HUES6 (cell line): Measurements from ENCODE around the gene CAPS2.
"Not testable (repeated sequence)": the region's sequence is repeated elsewhere in the genome, so short reads cannot be mapped to it uniquely, and the experiment has no call there.

Experiments used
- H3K27ac ChIP-seq: 2 replicates; pipeline ENCODE4 v1.7.0; 2013; ENCODE audit warnings: low read depth, mild to moderate bottlenecking, low read length, inconsistent platforms
- H3K27me3 ChIP-seq: 2 replicates; pipeline ENCODE4 v1.6.1; 2013; ENCODE audit warnings: low read length; ENCODE audit not compliant: control insufficient read depth, insufficient read depth
- H3K36me3 ChIP-seq: 2 replicates; pipeline ENCODE4 v1.6.1; 2013; ENCODE audit warnings: low read length; ENCODE audit not compliant: control insufficient read depth, insufficient read depth
- H3K4me1 ChIP-seq: 2 replicates; pipeline ENCODE4 v1.6.1; 2013; ENCODE audit warnings: low read length; ENCODE audit not compliant: control insufficient read depth, insufficient read depth
- H3K4me3 ChIP-seq: 2 replicates; pipeline ENCODE4 v1.5.1; 2013; ENCODE audit warnings: low read depth, low read length
- H3K9ac ChIP-seq: one replicate; pipeline ENCODE4 v1.6.1; 2013; ENCODE audit warnings: mild to moderate bottlenecking, low read length
- H3K9me3 ChIP-seq: 2 replicates; pipeline ENCODE4 v1.6.1; 2013; ENCODE audit warnings: low read depth, low read length; ENCODE audit not compliant: control insufficient read depth, insufficient read depth

Gene CAPS2

DNA sequence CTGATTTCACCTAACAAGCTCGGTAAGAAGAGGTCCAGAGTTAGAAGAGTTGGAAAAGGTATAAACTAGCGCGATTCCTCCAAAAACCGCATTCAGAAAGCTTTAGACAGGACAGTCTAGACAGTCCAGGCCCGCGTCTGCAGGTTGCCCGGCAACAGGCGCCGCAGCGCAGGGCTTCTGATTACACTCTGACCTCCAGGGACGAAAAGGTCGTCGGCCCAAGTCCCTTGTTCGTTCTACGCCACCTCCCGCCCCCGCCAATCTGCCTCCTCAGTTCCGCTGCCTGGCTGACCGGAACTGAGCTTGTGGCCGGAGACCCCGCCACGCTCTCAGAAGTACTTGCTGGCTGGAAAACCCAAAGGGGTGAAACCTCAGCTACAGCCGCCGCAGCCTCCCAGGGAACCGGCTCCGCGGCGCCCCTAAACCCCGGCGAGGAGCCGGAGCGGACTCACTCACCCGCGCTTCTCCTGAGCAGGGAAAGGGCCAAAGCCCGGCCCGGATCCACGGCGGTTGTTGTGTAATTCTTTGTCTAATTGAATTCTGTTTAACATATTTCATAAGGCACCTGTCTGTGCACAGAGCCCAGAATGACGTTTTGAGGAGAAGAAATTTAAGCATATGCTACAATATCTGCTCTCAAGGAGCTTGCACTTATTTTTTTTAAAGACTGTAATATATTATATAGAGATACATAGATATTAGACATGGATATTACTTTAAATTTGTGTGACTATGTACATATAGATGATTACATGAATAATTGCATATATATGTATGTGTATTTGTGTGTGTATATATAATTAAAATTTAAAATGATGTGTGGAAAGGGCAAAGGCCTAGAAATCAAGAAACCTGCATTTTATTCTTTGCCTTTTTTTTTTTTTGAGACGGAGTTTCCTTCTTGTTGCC is at the start of gene CAPS2:
TSS of gene CAPS2 (minus strand) at position 407 of the 909 bp plus-strand sequence. CDS start 3,826 bp downstream, outside the sequence.
- H3K4me1 ChIP-seq, result peaks cover 10% of the 10 kb centered on the region; the same call in 1 of the 2 replicates
- no peaks in the 10 kb centered on the region for H3K36me3 ChIP-seq
- peak within 1 kb of the TSS; percentile 64 for H3K4me3 ChIP-seq
- H3K9me3 ChIP-seq, result no peaks in the 10 kb centered on the region
- H3K27me3 ChIP-seq, result no peaks in the 10 kb centered on the region
- H3K27ac ChIP-seq, result no peak within 1 kb of the TSS
- H3K9ac ChIP-seq, result peak within 1 kb of the TSS; percentile 28

DNA sequence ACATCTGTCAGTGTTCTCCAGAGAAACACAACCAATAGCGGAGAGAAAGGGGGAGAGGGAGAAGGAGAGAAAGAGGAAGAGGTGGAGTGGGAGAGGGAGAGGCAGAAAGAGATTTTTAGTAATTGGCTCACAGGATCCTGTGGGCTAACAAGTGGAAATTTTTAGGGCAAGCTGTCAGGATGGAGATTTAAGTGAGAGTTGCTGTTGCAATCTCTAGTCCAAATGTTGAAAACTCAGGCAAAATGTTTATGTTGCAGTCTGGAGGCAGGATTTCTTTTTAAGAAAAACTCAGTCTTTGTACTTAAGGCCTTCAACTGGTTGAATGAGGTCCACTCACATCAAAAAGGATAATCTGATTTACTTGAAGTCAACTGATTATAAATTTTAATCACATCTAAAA is 48.2 kb upstream of the CAPS2 start:
- Histone ChIP-seq H3K27me3 (no peaks in the 10 kb centered on the region), H3K36me3 (no peaks in the 10 kb centered on the region), H3K4me1 (no peaks in the 10 kb centered on the region; the same call in none of the 2 replicates), H3K9ac (no peak overlapping the region), H3K9me3 (0 out of 2 replicates have a peak, but pooled peaks cover 2% of the 10 kb centered on the region), H3K4me3 (no peak overlapping the region), H3K27ac (no peak overlapping the region)

DNA sequence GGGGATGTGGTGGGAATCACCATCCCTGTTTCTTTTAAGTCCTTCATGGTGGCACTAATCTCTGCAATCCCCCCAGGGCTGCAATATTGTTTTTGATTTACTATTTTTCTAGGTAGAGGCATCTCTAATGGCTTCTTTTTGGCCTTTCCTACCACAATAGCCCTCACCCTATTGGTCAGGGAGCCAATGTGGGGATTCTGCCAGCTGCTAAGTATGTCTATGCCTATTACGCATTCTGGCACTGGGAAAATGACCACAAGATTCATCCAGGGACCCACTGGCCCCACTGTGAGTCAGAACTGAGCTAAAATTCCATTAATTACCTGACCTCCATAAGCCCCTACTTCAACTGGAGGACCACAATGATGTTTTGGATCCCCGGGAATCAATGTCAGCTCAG is 44.8 kb upstream of the CAPS2 start:
- H3K4me1 ChIP-seq, result no peaks in the 10 kb centered on the region; the same call in none of the 2 replicates
- no peak overlapping the region for H3K27ac ChIP-seq
- H3K4me3 ChIP-seq, result no peak overlapping the region
- H3K9me3 ChIP-seq, result 0 out of 2 replicates have a peak, but pooled peaks cover 2% of the 10 kb centered on the region
- H3K36me3 ChIP-seq, result peaks cover 9% of the 10 kb centered on the region; the same call in 1 of the 2 replicates
- H3K27me3 ChIP-seq, result no peaks in the 10 kb centered on the region
- H3K9ac ChIP-seq, result no peak overlapping the region

DNA sequence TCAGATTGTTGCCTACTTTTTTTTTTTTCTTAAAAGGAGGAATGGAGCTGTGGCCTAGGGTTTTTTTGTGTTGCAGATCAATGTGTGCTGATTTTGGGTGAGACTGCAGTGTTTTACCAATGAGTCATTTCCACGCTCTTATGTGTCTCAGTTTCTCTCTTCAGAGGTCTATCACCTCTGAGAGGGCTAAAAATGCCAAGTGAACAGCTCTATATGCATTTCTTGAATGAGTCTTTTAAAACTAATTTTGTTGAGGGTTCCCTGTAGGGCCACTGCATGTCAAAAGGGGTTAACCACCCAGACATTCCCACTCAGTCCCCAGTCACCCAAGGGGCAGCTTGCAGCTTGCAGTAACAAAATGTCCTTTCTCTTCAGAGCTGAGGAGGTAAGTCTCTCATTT is 36.5 kb upstream of the CAPS2 start:
- peaks cover 20% of the 10 kb centered on the region for H3K4me1 ChIP-seq
- H3K27me3 ChIP-seq, result no peaks in the 10 kb centered on the region
- peak overlapping the region; percentile 75; the same call in 1 of the 2 replicates for H3K27ac ChIP-seq
- peaks cover 12% of the 10 kb centered on the region for H3K36me3 ChIP-seq
- 0 out of 2 replicates have a peak, but pooled peaks cover 7% of the 10 kb centered on the region for H3K9me3 ChIP-seq
- H3K4me3 ChIP-seq, result peak overlapping the region; percentile 59
- H3K9ac ChIP-seq, result peak overlapping the region; percentile 60

DNA sequence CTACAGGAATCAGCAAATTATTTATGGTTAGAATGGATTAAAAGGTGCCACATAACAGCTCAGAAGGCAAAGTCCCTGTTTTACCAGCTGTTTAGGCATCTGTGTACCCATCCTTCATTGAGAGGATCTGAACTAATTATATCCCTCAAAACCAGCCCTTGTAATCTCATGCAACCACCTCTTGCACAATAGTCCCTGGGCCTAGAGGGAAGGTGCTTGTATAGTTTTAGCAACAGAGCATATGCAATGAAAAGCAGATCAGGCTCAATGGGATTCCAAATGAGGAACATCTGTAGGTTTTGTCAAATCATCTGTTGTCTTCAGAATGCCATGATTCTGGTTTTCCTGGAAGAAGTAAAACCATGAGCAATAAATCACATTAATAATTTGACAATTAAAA is 34.8 kb upstream of the CAPS2 start:
- Histone ChIP-seq H3K9me3 (peaks cover 20% of the 10 kb centered on the region), H3K4me1 (peaks cover 20% of the 10 kb centered on the region), H3K36me3 (peaks cover 4% of the 10 kb centered on the region), H3K27me3 (no peaks in the 10 kb centered on the region), H3K27ac (no peak overlapping the region), H3K9ac (no peak overlapping the region), H3K4me3 (no peak overlapping the region)

DNA sequence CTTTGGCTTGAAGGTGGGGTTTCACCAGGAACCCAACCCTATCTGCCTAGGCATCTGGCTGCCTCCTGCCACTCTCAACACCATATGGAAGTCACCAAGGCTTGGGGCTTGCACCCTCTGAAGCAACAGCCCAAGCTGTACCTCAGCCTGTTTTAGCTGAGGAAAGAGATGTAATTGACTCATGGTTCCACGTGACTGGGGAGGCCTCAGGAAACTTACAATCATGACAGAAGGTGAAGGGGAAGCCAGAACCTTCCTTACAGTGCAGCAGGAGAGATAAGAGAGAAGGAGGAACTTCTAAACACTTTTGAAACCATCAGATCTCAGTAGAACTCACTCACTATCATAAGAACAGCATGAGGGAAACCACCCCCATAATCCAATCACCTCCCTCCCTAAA is 31.3 kb upstream of the CAPS2 start:
- Histone ChIP-seq H3K27me3 (no peaks in the 10 kb centered on the region), H3K36me3 (peaks cover 4% of the 10 kb centered on the region), H3K4me1 (peaks cover 14% of the 10 kb centered on the region), H3K27ac (no peak overlapping the region), H3K9me3 (peaks cover 22% of the 10 kb centered on the region), H3K4me3 (no peak overlapping the region), H3K9ac (no peak overlapping the region)

DNA sequence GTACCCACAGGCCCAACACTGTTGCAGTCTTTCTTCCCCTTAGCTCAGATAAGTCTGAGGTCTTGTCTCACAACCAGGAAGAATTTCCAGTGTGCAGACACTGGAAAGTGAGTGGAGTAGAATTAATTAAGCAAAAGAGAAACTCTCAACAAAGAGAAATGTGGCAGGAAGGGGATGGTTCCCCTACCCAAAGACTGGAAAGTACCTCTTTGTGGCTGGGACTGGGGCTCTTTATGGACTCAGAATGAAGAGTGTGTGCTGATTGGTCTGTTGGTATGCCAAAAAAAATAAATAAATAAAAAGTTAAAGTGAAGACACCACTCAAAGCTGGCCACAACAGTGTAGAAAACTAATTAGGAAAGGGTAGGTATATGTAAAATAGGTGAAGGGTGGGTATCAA is 30.8 kb upstream of the CAPS2 start:
- no peak overlapping the region for H3K27ac ChIP-seq

DNA sequence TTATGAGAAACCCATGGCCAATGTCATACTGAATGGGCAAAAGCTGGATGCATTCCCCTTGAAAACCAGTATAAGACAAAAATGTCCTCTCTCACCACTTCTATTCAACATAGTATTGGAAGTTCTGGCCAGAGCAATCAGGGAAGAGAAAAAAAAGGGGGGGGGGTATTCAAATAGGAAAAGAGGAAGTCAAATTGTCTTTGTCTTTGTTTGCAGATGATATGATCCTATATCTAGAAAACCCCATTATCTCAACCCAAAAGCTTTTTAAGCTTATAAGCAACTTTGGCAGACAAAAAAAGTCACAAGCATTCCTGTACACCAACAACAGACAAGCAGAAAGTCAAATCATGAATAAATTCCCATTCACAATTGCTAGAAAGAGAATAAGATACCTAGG is 23.9 kb upstream of the CAPS2 start:
- no peaks in the 10 kb centered on the region for H3K4me1 ChIP-seq
- H3K27ac ChIP-seq, result no peak overlapping the region
- H3K9ac ChIP-seq, result no peak overlapping the region
- H3K36me3 ChIP-seq, result no peaks in the 10 kb centered on the region
- no peaks in the 10 kb centered on the region for H3K27me3 ChIP-seq
- no peak overlapping the region for H3K4me3 ChIP-seq
- H3K9me3 ChIP-seq, result peaks cover 10% of the 10 kb centered on the region; the same call in 1 of the 2 replicates

More for the DNA sequence above, 30.8 kb upstream of the CAPS2 start:
- Histone ChIP-seq H3K9ac (no peak overlapping the region), H3K27me3 (no peaks in the 10 kb centered on the region), H3K9me3 (peaks cover 23% of the 10 kb centered on the region), H3K36me3 (peaks cover 4% of the 10 kb centered on the region), H3K4me1 (peaks cover 10% of the 10 kb centered on the region), H3K4me3 (no peak overlapping the region)

DNA sequence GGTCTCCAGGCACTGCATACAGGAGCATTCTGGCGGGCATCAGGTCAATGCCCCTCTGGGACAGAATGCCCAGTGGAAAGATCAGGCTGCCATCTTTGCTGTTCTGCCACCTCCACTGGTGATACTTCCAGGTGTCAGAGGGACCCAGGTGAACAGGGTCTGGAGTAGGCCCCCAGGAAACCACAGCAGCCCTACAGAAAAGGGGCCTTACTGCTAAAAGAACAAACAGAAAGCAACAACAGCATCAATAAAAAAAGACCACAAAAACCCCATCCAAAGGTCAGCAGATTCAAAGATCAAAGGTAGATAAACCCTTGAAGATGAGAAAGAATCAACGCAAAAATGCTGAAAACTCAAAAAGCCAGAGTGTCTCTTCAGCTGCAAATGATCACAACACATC is 20.3 kb upstream of the CAPS2 start:
- Histone ChIP-seq H3K4me3 (no peak overlapping the region), H3K4me1 (no peaks in the 10 kb centered on the region), H3K9ac (no peak overlapping the region), H3K36me3 (no peaks in the 10 kb centered on the region), H3K9me3 (peaks cover 5% of the 10 kb centered on the region; the same call in 1 of the 2 replicates), H3K27ac (no peak overlapping the region), H3K27me3 (no peaks in the 10 kb centered on the region)

DNA sequence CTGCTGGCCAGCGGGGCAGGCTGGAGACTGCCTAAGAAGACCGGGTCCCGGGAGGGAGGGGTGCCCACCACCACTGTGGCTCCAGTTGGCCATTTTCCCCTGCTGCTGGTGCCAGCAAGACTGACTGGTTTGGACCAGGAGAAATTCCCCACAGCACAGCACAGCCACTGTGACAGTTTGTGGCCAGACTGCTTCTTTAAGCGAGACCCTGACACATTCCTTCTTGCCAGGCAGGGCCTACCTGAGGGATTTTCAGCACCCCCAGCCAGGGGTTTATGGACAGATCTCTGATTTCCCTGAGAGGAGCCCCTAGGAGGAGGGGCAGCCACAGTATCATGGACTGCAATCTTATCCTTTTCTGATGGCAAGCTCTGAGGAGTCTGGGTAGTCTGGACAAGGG is 19.8 kb upstream of the CAPS2 start:
- H3K4me3 ChIP-seq, result no peak overlapping the region
- no peaks in the 10 kb centered on the region for H3K27me3 ChIP-seq
- H3K9me3 ChIP-seq, result peaks cover under 1% of the 10 kb centered on the region; the same call in 1 of the 2 replicates
- H3K27ac ChIP-seq, result no peak overlapping the region
- no peaks in the 10 kb centered on the region for H3K36me3 ChIP-seq
- no peak overlapping the region for H3K9ac ChIP-seq
- H3K4me1 ChIP-seq, result no peaks in the 10 kb centered on the region

DNA sequence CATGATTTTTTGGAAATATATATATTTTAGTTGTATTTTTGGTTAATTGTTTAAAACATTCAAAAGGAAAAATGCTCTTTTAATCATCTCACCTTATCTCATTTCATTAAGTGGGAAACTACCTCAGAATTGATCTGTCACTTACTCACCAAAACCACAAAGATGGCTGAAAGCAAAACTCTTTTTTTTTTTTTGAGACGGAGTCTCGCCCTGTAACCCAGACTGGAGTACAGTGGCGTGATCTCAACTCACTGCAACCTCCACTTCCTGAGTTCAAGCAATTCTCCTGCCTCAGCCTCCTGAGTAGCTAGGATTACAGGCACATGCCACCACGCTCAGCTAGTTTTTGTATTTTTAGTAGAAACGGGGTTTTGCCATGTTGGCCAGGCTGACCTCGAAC is 16.1 kb upstream of the CAPS2 start:
- H3K9ac ChIP-seq, H3K4me1 ChIP-seq, H3K4me3 ChIP-seq, H3K36me3 ChIP-seq, H3K27me3 ChIP-seq, H3K9me3 ChIP-seq, H3K27ac ChIP-seq: not testable (repeated sequence)
